BLaER1 (cell line): ENCODE data around the gene RAC2.

Experiments used
- H3K27ac ChIP-seq: shearing (Covaris generic); formaldehyde crosslinking; 2 replicates; pipeline ENCODE4 v1.8.1; 2022
- H3K27me3 ChIP-seq: shearing (Covaris generic); formaldehyde crosslinking; 2 replicates; pipeline ENCODE4 v1.8.1; 2022
- H3K36me3 ChIP-seq: shearing (Covaris generic); formaldehyde crosslinking; 2 replicates; pipeline ENCODE4 v1.8.1; 2022
- H3K4me1 ChIP-seq: shearing (Covaris generic); formaldehyde crosslinking; 2 replicates; pipeline ENCODE4 v1.8.1; 2022
- H3K4me2 ChIP-seq: shearing (Covaris generic); formaldehyde crosslinking; 2 replicates; pipeline ENCODE4 v1.8.1; 2022
- H3K4me3 ChIP-seq: shearing (Covaris generic); formaldehyde crosslinking; 2 replicates; pipeline ENCODE4 v1.8.1; 2022
- H3K9ac ChIP-seq: shearing (Covaris generic); formaldehyde crosslinking; 2 replicates; pipeline ENCODE4 v1.8.1; 2022
- H3K9me3 ChIP-seq: shearing (Covaris generic); formaldehyde crosslinking; 2 replicates; pipeline ENCODE4 v1.8.1; 2022
- H4K20me1 ChIP-seq: shearing (Covaris generic); formaldehyde crosslinking; 2 replicates; pipeline ENCODE4 v1.8.1; 2022
- Cebpa-rat ChIP-seq: shearing (Covaris generic); IDR thresholded peaks from 2 replicates; pipeline ENCODE4 v1.8.1; 2022

RAC2 gene

DNA sequence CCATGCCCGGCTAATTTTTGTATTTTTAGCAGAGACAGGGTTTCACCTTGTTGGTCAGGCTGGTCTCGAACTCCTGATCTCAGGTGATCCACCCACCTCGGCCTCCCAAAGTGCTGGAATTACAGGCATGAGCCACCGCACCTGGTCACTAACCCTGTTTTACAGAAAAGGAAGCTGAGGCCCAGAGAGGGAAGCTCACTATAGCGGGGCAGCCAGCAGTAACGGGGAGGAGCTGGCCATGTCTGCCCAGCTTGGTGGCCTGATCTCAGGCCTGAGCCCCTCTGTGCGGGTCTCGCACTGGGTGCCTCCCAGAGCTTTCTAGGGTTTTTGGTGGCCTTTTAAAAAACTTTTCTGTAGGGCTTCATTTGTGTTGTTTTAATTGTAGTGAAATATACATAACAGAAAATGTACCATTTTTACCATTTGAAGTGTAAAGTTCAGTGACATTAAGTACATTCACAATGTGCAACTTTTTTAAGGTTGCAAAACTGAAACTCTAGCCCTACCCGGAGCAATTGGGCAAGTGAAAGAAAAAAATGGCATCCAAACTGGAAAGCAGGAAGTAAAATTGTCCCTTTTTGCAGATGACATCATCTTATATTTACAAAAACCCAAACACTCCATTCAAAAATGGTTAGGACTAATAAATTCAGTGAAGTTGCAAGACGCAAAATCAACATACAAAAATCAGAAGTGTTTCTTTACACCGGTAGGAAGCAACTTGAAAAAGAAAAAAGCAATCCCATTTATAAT lies 23.8 kb upstream of the RAC2 start:
- Histone ChIP-seq H3K27me3 (no peaks in the 10 kb centered on the region), H3K4me2 (peak overlapping the region; percentile 72), H3K27ac (no peak overlapping the region), H3K36me3 (0 out of 2 replicates have a peak, but pooled peaks cover 8% of the 10 kb centered on the region), H3K4me3 (peak overlapping the region; percentile 58), H3K4me1 (peaks cover 29% of the 10 kb centered on the region), H3K9me3 (peaks cover 16% of the 10 kb centered on the region), H3K9ac (0 out of 2 replicates have a peak overlapping the region, but pooled peaks have one; percentile 2), H4K20me1 (no peaks in the 10 kb centered on the region)
- no peak for TF ChIP-seq Cebpa-rat

DNA sequence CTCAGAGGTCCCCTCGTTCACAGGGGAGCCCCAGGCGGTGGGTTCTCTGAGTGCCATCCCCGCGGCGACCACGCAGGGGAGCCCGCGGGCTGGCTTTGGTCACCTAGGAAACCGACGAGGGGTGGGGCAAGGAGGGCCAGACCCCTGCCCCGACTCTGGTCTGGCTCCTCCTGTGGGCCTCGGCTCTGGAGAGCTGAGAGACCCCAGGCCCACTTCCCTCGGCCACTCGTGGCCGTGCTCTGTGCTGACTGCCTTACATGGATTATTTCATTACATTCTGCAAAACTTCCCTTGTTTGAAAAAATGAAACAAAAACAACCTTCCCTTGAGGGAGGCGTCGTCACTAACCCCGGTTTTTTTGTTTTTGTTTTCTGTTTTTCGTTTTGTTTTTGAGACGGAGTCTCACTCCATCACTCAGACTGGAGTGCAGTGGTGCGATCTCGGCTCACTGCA lies 23.1 kb upstream of the RAC2 start:
- Histone ChIP-seq H3K9me3 (peaks cover 16% of the 10 kb centered on the region), H3K4me3 (peak overlapping the region; percentile 58), H3K9ac (peak overlapping the region; percentile 2; the same call in 1 of the 2 replicates), H3K27ac (no peak overlapping the region; the same call in 1 of the 2 replicates), H4K20me1 (no peaks in the 10 kb centered on the region), H3K4me2 (peak overlapping the region; percentile 72), H3K36me3 (0 out of 2 replicates have a peak, but pooled peaks cover 8% of the 10 kb centered on the region), H3K27me3 (no peaks in the 10 kb centered on the region), H3K4me1 (peaks cover 29% of the 10 kb centered on the region)
- no peak for TF ChIP-seq Cebpa-rat

DNA sequence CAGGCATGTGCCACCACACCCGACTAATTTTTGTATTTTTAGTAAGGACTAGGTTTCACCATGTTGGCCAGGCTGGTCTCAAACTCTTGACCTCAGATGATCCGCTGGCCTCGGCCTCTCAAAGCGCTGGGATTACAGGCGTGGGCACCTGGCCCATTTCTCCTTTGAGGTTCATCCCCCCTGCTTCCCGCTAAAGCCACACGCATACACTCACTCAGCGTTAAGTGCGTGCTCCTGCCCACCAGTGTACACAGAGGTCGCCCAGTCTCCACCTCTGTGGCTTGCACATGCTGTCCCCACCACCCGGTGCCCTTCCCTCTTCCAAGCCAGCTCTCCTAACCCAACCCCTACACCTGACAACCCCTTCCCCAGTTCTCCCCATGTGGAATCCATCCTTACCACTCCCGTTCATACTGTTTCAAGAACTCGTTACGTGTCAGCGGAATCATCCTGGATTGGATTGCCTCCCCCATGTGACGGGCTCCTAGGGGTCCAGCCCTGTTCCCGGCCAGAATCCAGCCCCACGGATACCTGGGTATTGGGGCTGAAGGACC lies 22.6 kb upstream of the RAC2 start:
- H3K36me3 ChIP-seq: 0 out of 2 replicates have a peak, but pooled peaks cover 8% of the 10 kb centered on the region
- peaks cover 29% of the 10 kb centered on the region for H3K4me1 ChIP-seq
- peak overlapping the region; percentile 2; the same call in 1 of the 2 replicates for H3K9ac ChIP-seq
- peak overlapping the region; percentile 72 for H3K4me2 ChIP-seq
- H3K27me3 ChIP-seq: no peaks in the 10 kb centered on the region
- H4K20me1 ChIP-seq: no peaks in the 10 kb centered on the region
- no peak overlapping the region for H3K27ac ChIP-seq
- H3K9me3 ChIP-seq: peaks cover 16% of the 10 kb centered on the region
- TF ChIP-seq Cebpa-rat: no peak
- H3K4me3 ChIP-seq: peak overlapping the region; percentile 58; the same call in 1 of the 2 replicates

DNA sequence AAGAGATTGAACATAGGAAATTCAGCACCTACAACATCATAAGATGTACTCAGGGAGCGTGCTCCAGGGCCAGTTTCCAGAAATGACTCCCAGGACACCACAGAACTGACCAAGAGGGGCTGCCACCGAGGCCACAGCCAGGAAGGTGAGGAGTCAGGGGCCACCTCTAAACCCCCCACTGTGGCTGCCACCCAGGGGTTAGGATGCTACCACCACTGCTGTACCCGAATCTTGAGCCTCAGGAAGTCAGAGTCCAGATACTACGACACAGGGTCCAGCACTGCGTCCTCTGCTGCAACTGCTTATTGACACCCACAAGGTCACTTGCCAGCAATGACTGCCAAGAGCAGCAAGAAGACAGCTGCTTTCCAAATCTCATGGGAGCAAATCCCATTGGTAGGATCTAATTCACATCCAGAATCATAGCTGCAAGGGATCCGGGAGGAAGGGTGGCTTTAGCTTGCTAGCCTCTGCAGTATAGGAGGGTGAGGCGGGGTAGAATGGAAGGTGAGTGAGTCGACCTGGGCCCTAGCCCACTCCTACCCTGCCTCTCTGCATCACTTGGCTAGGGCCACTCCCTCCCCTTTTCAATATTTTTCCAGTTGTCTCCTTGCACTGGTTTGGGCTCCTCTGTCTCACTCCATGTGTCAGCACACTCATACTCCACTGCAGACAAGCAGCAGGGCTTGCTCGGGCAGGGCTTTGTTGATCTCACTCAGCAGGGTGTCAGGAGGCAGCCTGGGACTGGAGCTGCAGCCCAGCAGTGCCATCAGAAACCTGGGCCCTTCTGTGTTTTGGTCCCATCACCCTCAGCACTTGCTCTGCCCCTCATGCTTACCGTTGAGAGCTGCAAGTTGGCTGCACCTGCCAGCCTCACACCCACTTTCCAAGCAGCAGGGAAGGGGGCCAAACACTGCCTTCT lies 20.2 kb upstream of the RAC2 start:
- Histone ChIP-seq H4K20me1 (no peaks in the 10 kb centered on the region), H3K4me3 (peak overlapping the region; percentile 15; the same call in 1 of the 2 replicates), H3K27ac (no peak overlapping the region), H3K4me1 (peaks cover 51% of the 10 kb centered on the region), H3K36me3 (0 out of 2 replicates have a peak, but pooled peaks cover 8% of the 10 kb centered on the region), H3K27me3 (no peaks in the 10 kb centered on the region), H3K4me2 (peak overlapping the region; percentile 36), H3K9ac (no peak overlapping the region), H3K9me3 (peaks cover 16% of the 10 kb centered on the region)
- no peak for TF ChIP-seq Cebpa-rat

DNA sequence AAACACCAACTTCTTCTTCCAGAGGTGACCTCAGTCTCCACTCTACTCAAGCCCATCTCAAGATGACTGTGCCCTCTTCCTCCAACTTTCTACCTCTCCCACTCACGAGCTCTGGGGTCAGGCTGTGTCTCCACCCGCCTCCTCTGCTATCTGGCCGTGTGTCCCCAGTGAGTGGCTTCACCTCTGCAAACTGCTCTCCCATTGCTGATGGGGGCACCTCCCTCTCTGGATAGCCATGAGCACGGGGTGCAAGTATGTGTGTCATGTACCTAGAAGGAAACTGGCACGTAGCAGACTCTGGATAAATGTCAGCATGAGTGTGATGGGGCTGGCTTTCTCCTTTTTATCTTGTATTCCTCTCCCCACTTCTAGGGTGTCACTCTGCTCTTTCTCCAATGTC lies 18.3 kb upstream of the RAC2 start:
- Histone ChIP-seq H3K4me3 (no peak overlapping the region), H3K27ac (no peak overlapping the region), H3K9me3 (peaks cover 16% of the 10 kb centered on the region), H3K4me1 (peaks cover 49% of the 10 kb centered on the region), H3K27me3 (no peaks in the 10 kb centered on the region), H4K20me1 (no peaks in the 10 kb centered on the region), H3K9ac (no peak overlapping the region), H3K4me2 (no peak overlapping the region), H3K36me3 (0 out of 2 replicates have a peak, but pooled peaks cover 8% of the 10 kb centered on the region)
- no peak for TF ChIP-seq Cebpa-rat

DNA sequence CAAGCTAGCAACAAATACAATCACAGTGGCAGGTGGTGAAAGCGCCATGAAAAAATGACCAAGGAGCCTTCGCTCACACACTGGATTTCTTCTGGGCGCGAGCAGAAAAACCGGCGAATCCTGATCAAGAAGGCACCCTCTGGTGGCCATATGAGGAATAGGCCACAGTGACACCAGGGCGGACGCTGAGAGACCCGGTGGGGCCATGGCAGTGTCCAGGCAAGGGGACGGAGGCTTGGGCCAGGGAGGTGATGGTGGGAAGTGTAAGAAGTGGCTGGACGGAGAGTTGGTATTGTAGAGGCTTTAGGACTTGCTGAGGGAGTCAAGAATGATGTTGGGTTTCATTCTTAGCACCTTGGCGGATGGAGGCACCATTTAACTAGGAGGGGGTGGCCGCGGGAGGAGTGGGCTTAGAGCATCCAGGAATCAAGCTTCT lies 16.9 kb upstream of the RAC2 start:
- Histone ChIP-seq H3K36me3 (0 out of 2 replicates have a peak, but pooled peaks cover 8% of the 10 kb centered on the region), H3K27ac (no peak overlapping the region), H3K9ac (0 out of 2 replicates have a peak overlapping the region, but pooled peaks have one; percentile 17), H3K9me3 (peaks cover 16% of the 10 kb centered on the region), H4K20me1 (no peaks in the 10 kb centered on the region), H3K4me2 (peak overlapping the region; percentile 87), H3K4me3 (no peak overlapping the region), H3K27me3 (no peaks in the 10 kb centered on the region), H3K4me1 (peaks cover 44% of the 10 kb centered on the region)
- TF ChIP-seq Cebpa-rat: no peak

DNA sequence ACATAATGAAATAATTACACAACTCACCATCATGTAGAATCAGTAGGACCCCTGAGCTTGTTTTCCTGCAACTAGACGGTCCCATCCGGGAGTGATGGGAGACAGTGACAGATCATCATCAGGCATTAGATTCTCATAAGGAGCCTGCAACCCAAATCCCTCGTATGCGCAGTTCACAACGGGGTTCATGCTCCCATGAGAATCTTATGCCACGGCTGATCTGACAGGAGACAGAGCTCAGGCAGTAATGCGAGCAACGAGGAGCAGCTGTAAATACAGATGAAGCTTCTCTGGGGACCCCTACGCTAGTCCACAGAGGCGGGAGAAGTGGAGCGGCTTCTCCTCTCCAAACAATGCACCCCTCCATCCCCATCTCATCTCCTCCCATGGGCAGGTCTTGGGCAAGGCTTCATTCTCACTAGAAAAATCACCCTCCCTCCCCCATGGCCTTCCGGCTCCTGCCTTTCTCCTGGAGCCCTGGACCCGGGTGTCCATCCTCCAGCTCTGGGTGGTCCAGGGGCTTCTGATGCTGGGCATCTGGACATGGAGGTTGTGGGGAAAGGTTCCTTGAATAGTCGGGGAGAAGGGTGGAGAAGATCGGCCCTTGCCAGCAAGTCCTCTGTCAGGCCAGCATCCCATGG lies 16.2 kb upstream of the RAC2 start:
- H3K4me3 ChIP-seq: no peak overlapping the region
- H3K27me3 ChIP-seq: no peaks in the 10 kb centered on the region
- H4K20me1 ChIP-seq: no peaks in the 10 kb centered on the region
- TF ChIP-seq Cebpa-rat: no peak
- H3K4me2 ChIP-seq: peak overlapping the region; percentile 87
- peaks cover 49% of the 10 kb centered on the region for H3K4me1 ChIP-seq
- H3K27ac ChIP-seq: no peak overlapping the region
- H3K36me3 ChIP-seq: 0 out of 2 replicates have a peak, but pooled peaks cover 8% of the 10 kb centered on the region
- H3K9ac ChIP-seq: 0 out of 2 replicates have a peak overlapping the region, but pooled peaks have one; percentile 17
- H3K9me3 ChIP-seq: peaks cover 16% of the 10 kb centered on the region

DNA sequence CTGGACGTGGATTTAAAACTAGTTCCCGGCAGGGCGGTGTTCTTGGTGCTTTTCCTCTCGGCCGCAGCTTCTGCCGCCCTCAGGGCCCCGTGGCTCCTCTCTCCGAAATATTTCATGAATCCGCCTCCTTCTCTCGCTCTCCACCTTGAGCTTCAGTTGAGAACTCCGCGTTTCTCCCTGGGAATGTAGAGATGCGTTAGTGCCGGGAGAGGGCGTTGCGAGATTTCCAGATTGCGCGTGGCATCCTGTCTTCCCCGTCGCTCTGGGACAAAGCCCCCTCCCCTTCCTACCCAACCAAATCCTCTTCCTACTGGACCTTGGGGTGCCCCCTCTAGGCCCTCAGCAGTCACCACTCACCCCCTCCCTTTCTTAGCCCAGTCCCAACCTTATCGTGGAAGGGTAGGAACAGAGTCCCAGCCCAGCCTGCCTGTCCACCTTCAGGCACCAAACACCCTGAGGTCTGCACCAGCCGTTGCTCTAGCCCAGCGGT lies 15.5 kb upstream of the RAC2 start:
- peak overlapping the region; percentile 87 for H3K4me2 ChIP-seq
- H3K9me3 ChIP-seq: peaks cover 13% of the 10 kb centered on the region
- no peak overlapping the region for H3K27ac ChIP-seq
- H3K27me3 ChIP-seq: no peaks in the 10 kb centered on the region
- H3K9ac ChIP-seq: no peak overlapping the region
- peaks cover 45% of the 10 kb centered on the region for H3K4me1 ChIP-seq
- no peak for TF ChIP-seq Cebpa-rat
- no peaks in the 10 kb centered on the region for H4K20me1 ChIP-seq
- 0 out of 2 replicates have a peak, but pooled peaks cover 7% of the 10 kb centered on the region for H3K36me3 ChIP-seq
- no peak overlapping the region for H3K4me3 ChIP-seq
